HG02571 (cell line): ENCODE results near the gene ABTB1.
"Not testable (repeated sequence)": the region's sequence is repeated elsewhere in the genome, so short reads cannot be mapped to it uniquely, and the experiment has no call there.

Experiments used
- ATAC-seq: cut with Tn5 transposase; IDR thresholded peaks from one replicate; pipeline ENCODE4 v1.9.1; 2021; ENCODE audit warnings: mild to moderate bottlenecking, moderate library complexity; ENCODE audit not compliant: unreplicated experiment

The ABTB1 gene

DNA sequence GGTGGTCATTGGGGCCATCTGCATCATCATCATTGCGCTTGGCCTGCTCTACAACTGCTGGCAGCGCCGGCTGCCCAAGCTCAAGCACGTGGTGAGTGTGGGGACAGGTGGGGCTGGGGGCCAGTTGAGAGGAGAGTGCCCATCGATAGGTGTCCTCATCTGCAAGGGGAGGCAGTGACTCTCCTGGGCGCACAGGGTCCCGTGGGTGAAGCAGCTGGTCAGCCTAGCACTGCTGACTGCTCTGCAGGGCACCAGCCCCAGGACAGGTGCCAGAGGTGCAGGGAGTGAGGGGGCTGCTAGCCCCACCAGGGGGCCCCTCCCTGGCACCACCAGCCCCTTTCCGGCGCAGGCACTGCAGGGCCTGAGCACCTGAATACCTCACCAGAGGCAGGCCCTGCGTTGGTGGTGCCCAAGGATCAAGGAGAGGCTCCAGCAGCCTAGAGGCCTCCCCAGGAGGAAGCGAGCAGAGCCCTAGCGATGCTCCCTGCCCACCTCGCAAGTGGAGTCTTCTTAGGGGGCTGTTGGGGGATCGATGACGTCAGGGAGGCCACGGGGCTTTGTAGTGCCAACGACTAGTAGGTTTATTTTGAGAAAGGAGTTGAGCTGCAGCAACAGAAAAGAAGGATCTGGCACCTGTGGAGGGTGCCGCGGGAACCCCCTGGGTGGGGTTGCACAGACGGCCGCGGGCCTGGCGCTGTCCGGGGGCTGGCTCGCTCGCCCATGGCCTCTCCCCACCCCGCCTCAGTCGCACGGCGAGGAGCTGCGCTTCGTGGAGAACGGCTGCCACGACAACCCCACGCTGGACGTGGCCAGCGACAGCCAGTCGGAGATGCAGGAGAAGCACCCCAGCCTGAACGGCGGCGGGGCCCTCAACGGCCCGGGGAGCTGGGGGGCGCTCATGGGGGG, 976 bp upstream of the ABTB1 start:
- peak; percentile 19 for ATAC-seq

DNA sequence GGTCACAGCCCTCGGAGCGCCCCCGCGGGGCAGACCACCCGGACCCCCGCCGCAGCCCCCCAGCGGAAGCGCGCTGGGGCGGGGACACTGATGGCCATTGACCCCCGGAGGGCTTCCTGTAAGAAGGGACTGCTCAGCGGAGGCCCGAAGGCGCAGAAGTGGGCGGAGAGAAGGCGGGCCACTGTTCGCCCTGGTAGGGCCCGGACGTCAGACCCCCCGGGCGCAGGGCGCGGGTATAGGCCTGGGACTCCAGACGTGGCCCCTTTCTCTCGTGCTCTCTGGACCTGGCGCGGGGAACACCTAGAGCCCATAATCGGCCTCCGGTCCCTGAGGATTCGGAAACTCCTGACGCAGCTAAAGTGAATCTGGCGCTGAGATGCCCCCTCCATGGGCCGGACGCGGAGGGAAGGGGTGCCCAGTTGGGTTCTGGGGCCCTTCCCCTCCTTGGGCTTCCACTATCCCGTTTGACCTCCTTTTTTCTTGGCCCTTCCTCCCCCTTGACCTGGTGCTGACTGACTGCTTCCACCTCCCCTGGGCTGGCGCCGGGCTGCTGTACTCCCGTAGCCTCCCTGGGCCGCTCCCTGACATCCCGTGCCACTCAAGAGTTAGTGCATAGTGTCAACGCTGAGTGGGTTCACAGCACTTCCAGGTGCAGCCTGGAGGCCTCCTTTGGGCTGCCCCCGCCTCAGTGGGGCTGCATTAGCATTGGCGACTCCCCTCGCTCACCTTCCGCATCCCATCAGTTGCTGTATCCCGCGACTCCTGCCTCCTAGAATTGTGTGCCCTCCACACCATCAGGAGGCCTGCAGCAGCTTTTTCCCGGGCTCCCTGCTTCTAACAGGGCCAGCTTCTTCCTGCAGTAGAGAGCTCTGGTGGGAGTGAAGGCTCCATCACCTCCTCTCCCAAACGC, 694 bp downstream of the ABTB1 start:
- ATAC-seq = peak; percentile 41

DNA sequence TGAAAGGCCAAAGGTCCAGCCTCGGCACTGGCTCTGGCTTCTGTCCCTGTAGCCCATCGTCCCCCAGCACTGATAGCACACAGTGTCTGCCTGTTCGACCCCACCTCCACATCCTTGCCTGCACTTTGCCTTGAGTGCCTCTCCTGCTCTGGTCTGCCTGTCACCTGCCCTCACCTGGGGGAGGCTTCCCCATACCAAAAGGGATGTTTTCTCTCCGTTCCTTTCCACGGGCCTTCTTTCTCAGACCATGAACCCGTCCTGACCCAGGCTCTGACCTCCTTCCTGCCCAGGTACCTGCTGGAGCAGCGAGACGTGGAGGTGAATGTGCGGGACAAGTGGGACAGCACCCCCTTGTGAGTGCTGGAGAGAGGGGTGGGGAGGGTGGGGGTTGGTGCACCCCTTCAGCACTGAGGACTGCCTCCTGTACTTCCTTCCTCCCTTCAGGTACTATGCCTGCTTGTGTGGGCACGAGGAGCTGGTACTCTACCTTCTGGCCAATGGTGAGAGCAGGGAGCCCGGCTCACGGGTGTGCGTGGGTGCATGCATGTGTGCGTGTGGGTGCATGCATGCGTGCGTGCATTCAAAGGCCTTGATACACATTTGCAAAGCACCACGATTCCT, 1.5 kb downstream of the ABTB1 start:
- no peak for ATAC-seq

DNA sequence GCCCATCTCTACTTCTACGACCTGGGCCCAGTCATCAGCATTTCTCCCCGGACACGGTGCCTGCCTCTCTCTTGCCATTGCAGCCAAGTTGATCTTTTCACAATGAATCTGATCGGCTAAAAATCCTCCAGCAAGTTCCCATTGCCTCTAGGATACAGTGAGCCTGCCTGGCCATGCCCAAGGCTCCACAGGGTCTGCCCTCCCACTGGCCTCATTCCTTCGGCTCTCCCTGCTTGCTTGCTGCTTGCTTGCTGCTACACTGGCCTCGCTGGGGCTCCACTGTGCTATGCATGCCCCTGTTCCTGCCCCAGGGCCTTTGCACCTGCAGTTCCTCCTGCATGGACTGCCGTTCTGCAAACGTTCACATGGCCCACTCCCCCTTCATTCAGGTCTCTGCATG, 2.0 kb downstream of the ABTB1 start:
- no peak for ATAC-seq

DNA sequence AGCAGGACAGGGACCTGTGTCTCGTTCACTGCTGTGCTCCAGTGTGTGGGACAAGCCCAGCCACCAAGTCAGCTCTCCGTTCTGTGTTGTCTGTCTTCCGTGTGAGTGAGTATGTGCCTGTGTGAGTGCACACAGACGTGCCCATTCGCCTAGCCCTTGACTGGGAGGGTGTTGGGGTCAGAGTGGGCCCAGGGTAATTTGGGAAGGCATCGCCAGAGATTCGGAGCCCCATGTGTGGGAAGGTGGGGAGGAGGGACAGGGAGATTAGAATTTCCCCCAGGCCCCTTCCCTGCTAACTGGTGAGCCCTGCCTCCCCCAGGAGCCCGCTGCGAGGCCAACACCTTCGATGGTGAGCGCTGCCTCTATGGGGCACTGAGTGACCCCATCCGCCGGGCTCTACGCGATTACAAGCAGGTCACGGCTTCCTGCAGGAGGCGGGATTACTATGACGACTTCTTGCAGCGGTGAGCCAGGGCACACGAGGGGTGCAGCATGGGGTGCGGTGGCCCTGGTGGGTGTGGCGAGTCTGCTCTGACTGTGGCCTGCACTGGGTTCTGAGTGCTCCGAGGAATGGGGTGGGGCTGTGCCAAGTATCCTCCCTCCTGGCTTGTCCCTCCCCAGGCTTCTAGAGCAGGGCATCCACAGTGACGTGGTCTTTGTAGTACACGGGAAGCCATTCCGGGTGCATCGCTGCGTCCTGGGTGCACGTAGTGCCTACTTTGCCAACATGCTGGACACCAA, 3.1 kb downstream of the ABTB1 start:
- ATAC-seq = no peak

DNA sequence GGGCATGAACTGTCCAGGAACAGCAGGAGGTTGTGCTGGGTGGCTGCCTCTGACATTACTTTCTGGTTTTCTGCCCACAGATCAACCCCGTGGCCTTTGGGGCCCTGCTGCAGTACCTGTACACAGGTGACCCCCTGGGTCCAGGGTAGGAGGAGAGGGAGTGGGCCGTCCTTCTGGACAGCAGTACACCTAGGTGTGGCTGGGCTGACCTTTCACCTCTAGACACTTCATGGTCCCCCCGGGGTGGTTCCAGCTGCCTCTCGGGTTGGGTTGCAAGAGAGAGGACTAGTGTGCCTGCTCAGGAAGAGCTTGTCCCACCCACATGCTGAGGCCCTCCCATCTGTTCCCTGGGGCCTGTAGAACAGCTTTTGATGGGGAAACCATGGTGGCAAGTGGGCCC, 3.7 kb downstream of the ABTB1 start:
- ATAC-seq = no peak

DNA sequence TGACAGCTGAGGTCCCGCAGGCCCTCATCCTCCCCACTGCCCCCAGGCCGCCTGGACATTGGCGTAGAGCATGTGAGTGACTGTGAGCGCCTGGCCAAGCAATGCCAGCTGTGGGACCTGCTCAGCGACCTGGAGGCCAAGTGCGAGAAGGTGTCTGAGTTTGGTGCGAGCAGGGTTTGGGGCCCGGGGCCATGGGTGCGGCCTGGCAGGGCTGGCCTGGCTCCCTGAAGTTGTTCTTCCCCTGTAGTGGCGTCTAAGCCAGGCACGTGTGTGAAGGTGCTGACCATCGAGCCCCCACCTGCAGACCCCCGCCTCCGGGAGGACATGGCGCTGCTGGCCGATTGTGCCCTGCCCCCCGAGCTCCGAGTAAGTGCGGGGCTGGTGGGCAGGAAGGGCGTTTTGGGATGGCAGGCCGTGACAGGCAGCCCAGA, 4.2 kb downstream of the ABTB1 start:
- ATAC-seq = no peak

DNA sequence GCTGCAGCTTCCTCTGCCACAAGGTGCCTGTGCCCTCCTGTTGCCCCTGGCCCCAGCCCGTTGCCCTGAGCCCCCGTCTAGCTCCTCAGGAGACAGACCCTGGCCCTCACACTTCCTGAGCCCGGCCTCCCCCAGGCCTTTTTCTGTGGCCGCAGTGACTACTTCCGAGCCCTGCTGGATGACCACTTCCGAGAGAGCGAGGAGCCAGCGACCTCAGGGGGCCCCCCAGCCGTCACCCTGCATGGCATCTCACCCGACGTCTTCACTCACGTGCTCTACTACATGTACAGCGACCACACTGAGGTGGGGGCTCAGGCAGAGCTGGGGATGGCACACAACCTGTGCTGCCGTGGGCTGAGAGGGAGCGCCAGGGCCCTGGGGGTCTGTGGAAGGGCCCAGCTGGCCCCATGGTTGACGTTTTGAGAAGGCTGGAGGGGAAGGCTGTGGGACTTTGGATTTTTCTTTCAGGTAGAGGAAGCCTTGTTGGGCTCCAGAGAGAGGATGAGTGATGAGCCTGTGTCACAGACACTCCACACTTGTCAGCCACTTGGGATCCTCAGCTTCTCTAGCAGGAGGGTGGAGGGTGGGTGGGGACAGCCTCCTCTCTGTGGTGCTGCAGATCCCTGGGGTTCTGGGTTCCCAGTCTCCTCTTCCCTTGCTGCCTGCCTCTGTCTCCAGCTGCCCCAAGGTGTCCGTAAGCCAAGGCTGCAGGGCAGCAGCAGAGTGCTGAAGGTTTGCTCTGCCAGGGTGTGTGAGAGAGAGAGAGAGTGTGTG, 5.0 kb downstream of the ABTB1 start:
- no peak for ATAC-seq

DNA sequence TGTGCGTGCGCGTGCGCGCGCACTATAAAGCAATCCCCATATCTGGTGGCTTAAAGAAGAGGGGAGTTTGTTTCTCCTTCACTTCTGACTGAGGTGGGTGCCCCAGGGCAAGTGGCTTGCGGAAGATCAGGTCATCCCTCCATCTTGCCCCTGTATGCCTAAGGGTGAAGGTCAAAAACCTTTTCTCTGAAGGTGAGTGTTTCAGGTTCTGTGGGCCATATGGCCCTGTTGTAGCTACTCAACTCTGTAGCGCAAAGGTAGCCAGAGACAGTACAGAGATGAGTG, 5.5 kb downstream of the ABTB1 start:
- ATAC-seq = no peak

DNA sequence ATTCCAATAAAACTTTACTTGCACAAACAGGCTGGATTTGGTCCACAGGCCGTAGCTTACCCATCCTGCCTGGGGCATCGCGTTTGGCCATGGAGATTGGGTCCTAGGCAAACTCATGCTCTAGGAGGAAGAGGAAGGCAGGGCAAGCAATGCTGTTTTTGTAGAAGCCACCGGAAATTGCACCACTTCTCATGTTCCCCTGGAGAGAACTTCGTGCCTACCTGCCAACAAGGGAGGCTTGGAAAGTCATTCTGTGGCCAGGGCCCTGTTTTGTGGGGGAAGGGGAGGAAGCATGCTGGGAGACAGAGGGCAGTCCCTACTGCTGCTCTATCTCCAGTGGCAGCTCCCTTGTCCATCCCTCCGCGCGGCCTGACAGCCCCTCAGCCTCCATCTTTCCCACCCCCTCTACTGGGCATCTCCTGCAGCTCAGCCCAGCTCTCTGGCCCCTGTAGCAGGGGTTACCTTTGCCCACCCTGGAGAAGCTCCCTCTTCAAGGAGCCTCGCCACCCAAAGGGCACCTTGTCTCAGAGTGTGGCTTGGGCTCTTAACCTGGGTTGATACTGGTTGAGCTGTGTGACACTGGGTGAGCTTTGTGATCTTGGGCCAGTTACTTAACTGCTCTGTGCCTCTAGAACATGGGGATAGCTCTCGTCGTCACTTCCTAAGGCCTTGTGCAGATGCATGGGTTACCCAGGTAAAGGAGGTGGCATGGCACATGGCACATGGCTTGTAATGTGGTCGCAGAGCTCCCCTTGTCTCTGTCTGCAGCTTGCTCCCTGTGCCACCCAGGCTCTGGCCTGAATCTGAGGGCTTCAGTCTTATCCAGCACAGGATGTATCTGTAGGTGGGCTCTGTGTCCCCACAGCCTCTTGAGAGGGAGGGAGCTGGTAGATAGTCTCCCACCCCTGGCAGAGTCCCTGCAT, 6.1 kb downstream of the ABTB1 start:
- ATAC-seq = no peak

DNA sequence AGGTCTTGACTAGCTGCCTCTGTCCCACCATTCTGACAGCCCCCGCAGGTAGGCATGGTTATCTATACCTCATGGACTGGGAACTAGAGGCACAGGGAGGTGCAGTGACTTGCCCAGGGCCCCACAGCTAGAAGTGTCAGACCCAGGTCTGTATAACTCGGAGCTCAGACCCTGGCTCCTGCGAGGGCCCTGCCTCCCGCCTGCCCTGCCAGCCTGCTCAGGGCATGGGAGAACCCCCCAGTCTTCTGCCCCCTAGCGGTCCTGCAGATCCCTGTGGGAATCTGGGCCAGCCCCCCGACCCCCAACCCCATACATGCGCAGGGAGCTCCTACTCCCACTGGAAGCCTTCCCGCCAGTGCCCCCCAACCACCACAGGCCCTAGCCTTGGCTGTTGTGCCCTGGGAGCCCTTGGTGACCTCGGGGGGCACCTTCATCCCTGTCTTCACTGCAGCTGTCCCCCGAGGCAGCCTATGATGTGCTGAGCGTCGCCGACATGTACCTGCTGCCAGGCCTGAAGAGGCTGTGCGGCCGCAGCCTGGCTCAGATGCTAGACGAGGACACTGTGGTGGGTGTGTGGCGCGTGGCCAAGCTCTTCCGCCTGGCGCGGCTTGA, 6.9 kb downstream of the ABTB1 start:
- no peak for ATAC-seq

DNA sequence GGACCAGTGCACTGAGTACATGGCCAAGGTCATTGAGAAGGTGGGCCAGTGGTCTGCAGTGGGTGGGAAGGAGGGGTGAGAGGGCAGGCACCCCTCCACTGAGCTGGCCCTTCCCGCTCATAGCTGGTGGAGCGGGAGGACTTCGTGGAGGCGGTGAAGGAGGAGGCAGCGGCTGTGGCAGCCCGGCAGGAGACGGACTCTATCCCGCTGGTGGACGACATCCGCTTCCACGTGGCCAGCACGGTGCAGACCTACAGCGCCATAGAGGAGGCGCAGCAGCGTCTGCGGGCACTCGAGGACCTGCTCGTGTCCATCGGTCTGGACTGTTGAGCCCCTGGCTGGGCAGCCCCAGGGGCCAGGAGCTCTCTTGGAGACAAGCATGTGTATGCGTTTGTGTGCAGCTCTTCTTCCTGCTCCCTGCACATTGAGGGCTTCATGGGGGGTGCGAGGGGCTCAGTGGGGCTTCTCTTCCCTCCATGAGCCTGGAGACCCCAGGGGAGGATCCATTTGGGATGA, 7.5 kb downstream of the ABTB1 start:
- ATAC-seq = no peak

DNA sequence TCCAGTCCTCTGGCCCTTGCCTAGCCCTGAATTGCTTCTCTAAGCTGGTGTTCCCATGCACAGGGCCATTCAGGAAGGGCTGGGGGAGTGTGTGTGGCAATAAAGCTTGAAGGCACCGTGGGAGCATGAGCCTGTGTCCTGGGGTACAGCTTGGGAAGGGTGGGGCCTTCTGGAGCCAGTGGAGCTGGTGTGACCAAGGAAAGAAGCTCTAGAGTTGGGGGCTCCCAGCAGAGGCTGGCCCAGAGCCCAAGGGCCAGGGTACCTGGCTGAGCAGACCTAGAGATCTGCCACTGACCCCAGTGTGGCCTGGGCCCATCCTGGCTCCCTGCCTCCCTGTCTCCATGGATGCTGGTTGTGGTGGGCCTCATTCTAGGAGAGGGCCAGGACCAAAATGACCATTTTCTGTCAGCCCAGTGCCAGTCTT, 8.1 kb downstream of the ABTB1 start:
- ATAC-seq = no peak

DNA sequence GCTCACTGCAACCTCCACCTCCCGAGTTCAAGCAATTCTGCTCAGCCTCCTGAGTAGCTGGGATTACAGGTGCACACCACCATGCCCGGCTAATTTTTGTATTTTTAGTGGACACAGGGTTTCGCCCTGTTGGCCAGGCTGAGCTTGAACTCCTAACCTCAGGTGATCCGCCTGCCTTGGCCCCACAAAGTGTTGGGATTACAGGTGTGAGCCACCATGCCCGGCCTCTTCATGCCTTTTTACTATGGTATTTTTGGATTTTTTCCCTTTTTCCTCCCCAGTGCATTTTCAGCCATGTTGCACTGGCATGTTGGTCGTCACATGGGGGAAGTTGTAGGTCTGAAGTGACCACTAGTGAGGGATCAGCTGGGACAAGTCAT, 9.4 kb downstream of the ABTB1 start:
- not testable (repeated sequence) for ATAC-seq

DNA sequence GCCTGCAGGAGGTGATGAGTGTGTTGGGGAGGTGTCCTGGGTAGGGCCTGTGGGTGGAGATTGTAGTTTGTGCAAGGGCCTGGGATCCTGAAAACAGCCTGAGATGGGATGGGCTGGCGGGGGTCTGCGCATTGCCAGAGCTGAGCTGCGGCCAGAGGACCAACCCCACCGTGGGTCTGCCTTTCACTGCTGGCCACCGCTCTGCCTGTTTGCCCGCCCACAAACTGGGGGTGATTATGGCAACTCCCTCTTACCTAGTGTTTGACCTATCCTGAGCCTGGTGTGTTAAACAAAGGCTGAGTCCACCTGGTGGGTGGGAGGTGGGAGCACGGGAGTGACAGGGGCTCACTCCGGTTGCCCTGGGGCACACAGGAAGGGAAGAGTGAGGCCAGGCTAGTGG, 9.8 kb downstream of the ABTB1 start:
- no peak for ATAC-seq

DNA sequence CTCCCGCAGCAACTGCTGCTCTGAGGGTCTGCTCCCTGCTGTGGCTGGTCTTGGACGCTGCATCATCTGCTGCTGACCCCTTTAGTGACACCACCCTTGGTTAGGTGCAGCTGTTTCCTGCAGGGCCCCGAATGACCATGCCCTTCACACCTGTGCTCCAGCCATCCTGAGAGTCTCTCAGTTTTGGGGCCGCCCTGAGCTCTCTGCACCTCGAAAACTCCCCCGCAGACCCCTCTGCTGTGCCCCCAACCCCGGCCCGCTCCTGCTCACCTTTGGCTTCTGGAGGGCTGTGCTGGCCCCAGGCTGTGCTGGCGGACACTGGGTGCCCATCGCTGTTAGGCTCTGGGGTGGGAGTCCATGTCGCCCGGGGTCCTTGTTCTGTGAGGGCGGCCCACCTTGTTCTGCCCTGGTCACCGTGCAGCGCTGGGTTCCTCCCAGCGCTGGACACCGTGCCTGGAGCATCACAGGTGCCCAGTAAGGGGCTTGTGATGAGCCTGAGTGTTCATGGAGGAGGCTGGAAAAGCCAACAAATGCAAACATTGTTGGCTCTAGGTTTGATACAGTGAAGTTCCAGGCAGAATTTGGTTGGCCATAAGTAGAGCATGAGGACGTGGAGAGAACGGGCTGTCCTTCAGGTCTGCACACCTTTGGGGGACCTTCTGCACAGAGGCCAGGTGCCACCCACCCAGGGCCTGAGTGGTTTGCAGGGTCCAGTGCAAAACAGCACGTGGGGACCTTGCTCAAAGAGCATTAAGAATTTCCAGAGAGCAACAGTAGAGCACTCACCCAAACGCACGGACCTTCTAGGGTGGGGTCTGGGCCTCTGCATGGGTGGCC, 12.3 kb downstream of the ABTB1 start:
- no peak for ATAC-seq

DNA sequence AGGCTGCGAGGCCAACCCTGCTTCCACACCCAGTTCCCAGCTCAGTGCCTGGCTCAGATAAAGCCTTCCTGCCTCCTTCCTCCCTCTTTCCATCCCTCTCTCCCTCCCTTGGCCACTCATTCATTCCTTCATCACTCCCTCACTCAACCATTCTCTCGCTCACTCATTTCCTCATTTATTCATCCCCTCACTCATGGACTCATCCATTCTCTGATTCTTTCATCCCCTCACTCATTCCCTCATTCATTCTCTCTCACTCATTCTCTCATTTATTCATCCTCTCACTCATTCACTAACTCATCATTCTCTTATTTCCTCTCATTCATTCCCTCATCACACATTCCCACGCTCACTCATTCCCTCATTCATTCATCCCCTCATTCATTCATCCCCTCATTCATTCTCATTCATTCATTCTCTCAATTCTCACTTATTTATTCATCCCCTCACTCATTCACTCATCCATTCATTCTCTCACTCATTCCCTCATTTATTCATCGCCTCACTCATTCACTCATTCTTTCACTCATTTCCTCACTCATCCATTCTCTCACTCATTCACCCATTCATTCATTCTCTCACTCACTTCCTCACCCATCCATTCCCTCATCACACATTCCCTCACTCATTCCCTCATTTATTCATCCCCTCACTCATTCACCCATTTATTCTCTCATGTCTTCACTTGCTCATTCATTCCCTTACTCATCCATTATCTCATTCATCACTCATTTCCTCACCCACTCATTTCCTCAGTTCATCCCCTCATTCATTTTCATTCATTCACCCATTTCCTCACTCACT, 13.2 kb downstream of the ABTB1 start:
- ATAC-seq = no peak
